GM23338 (cell line): ENCODE measurements around the gene USP15. TPM values are rescaled to one million over a fixed set of nuclear protein-coding genes. Genes with fewer than 3 reads are reported as not detected.
"Not testable (repeated sequence)": the region's sequence is repeated elsewhere in the genome, so short reads cannot be mapped to it uniquely, and the experiment has no call there.

ENCODE experiments used
- ATAC-seq: fragments of 200-7000 bp; cut with Tn5 transposase; 3 replicates; pipeline ENCODE4 v1.9.1; 2020
- DNase-seq: peaks from one replicate; pipeline ENCODE4 v3.0.0-alpha.2; 2015; ENCODE audit warnings: low spot score
- H2AFZ ChIP-seq: fragments of 200-600 bp; sonication (generic); 2 replicates; pipeline ENCODE4 v1.8.0; 2016; ENCODE audit warnings: antibody characterized with exemption, mild to moderate bottlenecking, moderate library complexity
- H3F3A ChIP-seq: fragments of 200-600 bp; sonication (generic); replicated peaks from 2 replicates; pipeline ENCODE4 v1.8.0; 2017; ENCODE audit warnings: antibody characterized with exemption, mixed run types, low read depth
- H3K27ac ChIP-seq: fragments of 200-600 bp; sonication (generic); 2 replicates; pipeline ENCODE4 v1.6.1; 2016; ENCODE audit warnings: low read depth
- H3K27me3 ChIP-seq: fragments of 200-600 bp; sonication (generic); 2 replicates; pipeline ENCODE4 v1.8.0; 2016; ENCODE audit warnings: mild to moderate bottlenecking, mixed run types, moderate library complexity; ENCODE audit not compliant: insufficient read depth
- H3K36me3 ChIP-seq: fragments of 200-600 bp; sonication (generic); 2 replicates; pipeline ENCODE4 v1.8.0; 2016; ENCODE audit warnings: mild to moderate bottlenecking; ENCODE audit not compliant: insufficient read depth
- H3K4me1 ChIP-seq: fragments of 200-600 bp; sonication (generic); 2 replicates; pipeline ENCODE4 v1.8.0; 2016; ENCODE audit warnings: mild to moderate bottlenecking, moderate library complexity; ENCODE audit not compliant: insufficient read depth
- H3K4me2 ChIP-seq: fragments of 200-600 bp; sonication (generic); 2 replicates; pipeline ENCODE4 v1.7.1; 2017; ENCODE audit warnings: mixed run types
- H3K4me3 ChIP-seq: fragments of 200-600 bp; sonication (generic); 2 replicates; pipeline ENCODE4 v1.6.1; 2016; ENCODE audit warnings: mixed run types
- H3K79me2 ChIP-seq: fragments of 200-600 bp; sonication (generic); replicated peaks from 2 replicates; pipeline ENCODE4 v1.8.0; 2017; ENCODE audit warnings: mild to moderate bottlenecking; ENCODE audit not compliant: insufficient read depth
- H3K9me2 ChIP-seq: fragments of 200-600 bp; sonication (generic); 2 replicates; pipeline ENCODE4 v1.8.0; 2017; ENCODE audit not compliant: insufficient read depth
- H4K20me1 ChIP-seq: fragments of 200-600 bp; sonication (generic); replicated peaks from 2 replicates; pipeline ENCODE4 v1.8.0; 2017; ENCODE audit warnings: mild to moderate bottlenecking; ENCODE audit not compliant: insufficient read depth
- H3K27ac Mint-ChIP-seq: 2 replicates; pipeline ENCODE4 v1.8.0; 2020; ENCODE audit warnings: inconsistent platforms, mild to moderate bottlenecking, moderate library complexity, mixed read lengths
- H3K27me3 Mint-ChIP-seq: 3 replicates; pipeline ENCODE4 v1.8.0; 2022; ENCODE audit warnings: low read depth, mild to moderate bottlenecking, moderate library complexity, mixed read lengths, inconsistent platforms; ENCODE audit not compliant: insufficient read depth, poor library complexity
- H3K36me3 Mint-ChIP-seq: 3 replicates; pipeline ENCODE4 v1.8.0; 2021; ENCODE audit warnings: low read depth, mild to moderate bottlenecking, inconsistent platforms, moderate library complexity, mixed read lengths
- H3K4me1 Mint-ChIP-seq: 3 replicates; pipeline ENCODE4 v1.8.0; 2020; ENCODE audit warnings: mild to moderate bottlenecking, inconsistent platforms, mixed read lengths
- H3K4me3 Mint-ChIP-seq: 3 replicates; pipeline ENCODE4 v1.8.0; 2021; ENCODE audit warnings: moderate library complexity, mild to moderate bottlenecking, inconsistent platforms, mixed read lengths
- H3K9me3 Mint-ChIP-seq: 3 replicates; pipeline ENCODE4 v1.8.0; 2020; ENCODE audit warnings: moderate library complexity, mild to moderate bottlenecking, inconsistent platforms, mixed read lengths
- CREB1 ChIP-seq: fragments of 250-450 bp; sonication (Bioruptor Pico); IDR thresholded peaks from 2 replicates; pipeline ENCODE4 v1.5.0; 2020; ENCODE audit warnings: low read depth, mild to moderate bottlenecking, moderate library complexity
- ETS1 ChIP-seq: IDR thresholded peaks from 2 replicates; pipeline ENCODE4 v1.6.1; 2016; ENCODE audit warnings: antibody characterized with exemption
- EZH2 ChIP-seq: fragments of 200-600 bp; sonication (generic); IDR thresholded peaks from one replicate; pipeline ENCODE4 v1.8.0; 2017; ENCODE audit warnings: antibody characterized with exemption, mild to moderate bottlenecking, low read depth; ENCODE audit not compliant: unreplicated experiment
- JUNB ChIP-seq: IDR thresholded peaks from one replicate; pipeline ENCODE4 v1.6.1; 2016; ENCODE audit warnings: antibody characterized with exemption; ENCODE audit not compliant: unreplicated experiment
- NANOG ChIP-seq: IDR thresholded peaks from 2 replicates; pipeline ENCODE4 v1.6.1; 2016; ENCODE audit warnings: antibody characterized with exemption, borderline replicate concordance
- REST ChIP-seq: IDR thresholded peaks from one replicate; pipeline ENCODE4 v1.6.1; 2018; ENCODE audit warnings: antibody characterized with exemption; ENCODE audit not compliant: unreplicated experiment
- STAT1 ChIP-seq: IDR thresholded peaks from one replicate; pipeline ENCODE4 v1.6.1; 2016; ENCODE audit warnings: antibody characterized with exemption; ENCODE audit not compliant: unreplicated experiment
- ZNF114 ChIP-seq: fragments of 250-450 bp; sonication (Bioruptor Pico); IDR thresholded peaks from 2 replicates; pipeline ENCODE4 v1.5.0; 2020; ENCODE audit warnings: mild to moderate bottlenecking, moderate library complexity
- ZNF331 ChIP-seq: fragments of 250-450 bp; sonication (Bioruptor Pico); IDR thresholded peaks from 2 replicates; pipeline ENCODE4 v1.5.0; 2020; ENCODE audit warnings: low read depth, mild to moderate bottlenecking, moderate library complexity
- polyA plus RNA-seq: library from polyadenylated mRNA; unstranded; fragments of >200 nt; fragmentation: Nextera tagmentation; extraction: Ambion mirVana; gene quantifications from 2 replicates; pipeline ENCODE4 v1.2.1, GENCODE V29; 2016
- total RNA-seq: library from RNA; depleted of rRNA; stranded (reverse); fragments of >200 nt; shearing (Covaris generic); gene quantifications from 2 replicates; pipeline ENCODE4 v1.2.3, GENCODE V29; 2014

The USP15 gene
- total and polyA plus RNA-seq, 2 experiments from 2014 or later: 29.5 to 60.3 TPM

- TF ChIP-seq CREB1: no peak
- H4K20me1 ChIP-seq: no peaks in the 10 kb centered on the region
- DNase-seq: no peak
- peaks cover 3% of the 10 kb centered on the region; the same call in 2 of the 3 replicates for H3K9me3 Mint-ChIP-seq
- no peak overlapping the region for H3K4me3 ChIP-seq
- H3K27ac ChIP-seq: no peak overlapping the region
- no peak overlapping the region for H3K27ac Mint-ChIP-seq
- H3F3A ChIP-seq: no peaks in the 10 kb centered on the region
- no peaks in the 10 kb centered on the region for H3K79me2 ChIP-seq
- no peak overlapping the region for H2AFZ ChIP-seq
- H3K4me1 Mint-ChIP-seq: no peaks in the 10 kb centered on the region
- ATAC-seq: no peak
- H3K27me3 Mint-ChIP-seq: no peaks in the 10 kb centered on the region
- H3K27me3 ChIP-seq: no peaks in the 10 kb centered on the region
- peaks cover 3% of the 10 kb centered on the region for H3K9me2 ChIP-seq
- no peaks in the 10 kb centered on the region for H3K4me1 ChIP-seq
- no peaks in the 10 kb centered on the region for H3K36me3 ChIP-seq
- H3K4me2 ChIP-seq: no peak overlapping the region
- peaks cover 16% of the 10 kb centered on the region; the same call in 2 of the 3 replicates for H3K36me3 Mint-ChIP-seq
- no peak overlapping the region for H3K4me3 Mint-ChIP-seq
Observed at GRCh38 chr12:62361048-62361447, 100.8 kb downstream of the USP15 start.

- no peak for DNase-seq
- H3K4me3 ChIP-seq: no peak overlapping the region
- Mint-ChIP-seq H3K27ac (no peak overlapping the region), H3K27me3 (no peaks in the 10 kb centered on the region), H3K4me1 (no peaks in the 10 kb centered on the region), H3K9me3 (peaks cover 3% of the 10 kb centered on the region; the same call in 2 of the 3 replicates), H3K36me3 (peaks cover 17% of the 10 kb centered on the region; the same call in 2 of the 3 replicates), H3K4me3 (no peak overlapping the region)
- peaks cover 3% of the 10 kb centered on the region for H3K9me2 ChIP-seq
- H3K79me2 ChIP-seq: 0 out of 2 replicates have a peak, but pooled peaks cover 6% of the 10 kb centered on the region
- no peaks in the 10 kb centered on the region for H3F3A ChIP-seq
- H3K4me2 ChIP-seq: no peak overlapping the region
- no peaks in the 10 kb centered on the region for H3K4me1 ChIP-seq
- no peak overlapping the region for H2AFZ ChIP-seq
- no peaks in the 10 kb centered on the region for H3K27me3 ChIP-seq
- no peaks in the 10 kb centered on the region for H4K20me1 ChIP-seq
- H3K27ac ChIP-seq: no peak overlapping the region
- H3K36me3 ChIP-seq: no peaks in the 10 kb centered on the region
- TF ChIP-seq JUNB: no peak
- TF ChIP-seq ZNF114: no peak
- no peak for TF ChIP-seq REST
- no peak for TF ChIP-seq STAT1
- TF ChIP-seq ZNF331 (CRISPR knock-in tag): no peak
- TF ChIP-seq ETS1: no peak
- TF ChIP-seq EZH2: no peak
- TF ChIP-seq NANOG: no peak
- no peak for TF ChIP-seq CREB1
- no peak for ATAC-seq
Observed at GRCh38 chr12:62363506-62363905, 103.3 kb downstream of the USP15 start.

GRCh38 chr12:62364697-62365096 is 104.5 kb downstream of the USP15 start:
- DNase-seq, H3K4me3 Mint-ChIP-seq, H3K27me3 Mint-ChIP-seq, H3K4me1 Mint-ChIP-seq, H3K4me1 ChIP-seq, H2AFZ ChIP-seq, H3K9me3 Mint-ChIP-seq, H3K4me2 ChIP-seq, H4K20me1 ChIP-seq, H3K27ac ChIP-seq, ATAC-seq, H3K36me3 ChIP-seq, H3K27ac Mint-ChIP-seq, H3F3A ChIP-seq, H3K4me3 ChIP-seq, H3K9me2 ChIP-seq, H3K79me2 ChIP-seq, H3K27me3 ChIP-seq: not testable (repeated sequence)
- H3K36me3 Mint-ChIP-seq: peaks cover 17% of the 10 kb centered on the region; the same call in 2 of the 3 replicates

- not testable (repeated sequence) for ATAC-seq, H3K4me3 ChIP-seq, H3K27me3 ChIP-seq, H3K27ac ChIP-seq, DNase-seq, H3K27ac Mint-ChIP-seq, H3K36me3 ChIP-seq, H3K4me3 Mint-ChIP-seq, H2AFZ ChIP-seq, H3K27me3 Mint-ChIP-seq, H3K4me2 ChIP-seq, H3K4me1 ChIP-seq, H4K20me1 ChIP-seq, H3K79me2 ChIP-seq, H3K9me2 ChIP-seq, H3F3A ChIP-seq, H3K9me3 Mint-ChIP-seq, H3K4me1 Mint-ChIP-seq
- H3K36me3 Mint-ChIP-seq: peaks cover 17% of the 10 kb centered on the region; the same call in 2 of the 3 replicates
Observed at GRCh38 chr12:62365846-62366245, 105.6 kb downstream of the USP15 start.
